K562 (cell line): Measurements from ENCODE around the gene KAT7. TPM values are rescaled to one million over a fixed set of nuclear protein-coding genes. Genes with fewer than 3 reads are reported as not detected.
A peak's percentile ranks its signal among the peaks of the same experiment; 100 is the strongest.

ENCODE experiments used
- ATAC-seq: fragments of 200-7000 bp; cut with Tn5 transposase; 3 replicates; pipeline ENCODE4 v1.9.1; 2020; ENCODE audit warnings: moderate library complexity
- BruUV-seq: library from RNA; stranded (reverse); fragments of 400-500 nt; replicated peaks from 2 replicates; lab custom pipeline; 2021; lab: Mats Ljungman, UMichigan
- CTCF ChIA-PET: fragments of 300-600 bp; formaldehyde crosslinking; extraction: SDS; loops from one replicate; lab custom pipeline; 2021; ENCODE audit warnings: low intra/inter-chr PET ratio; lab: Yijun Ruan, JAX
- POLR2A ChIA-PET: fragments of 300-600, 350-650 bp; sonication (Branson Sonifier 250); formaldehyde crosslinking; extraction: SDS; loops from one replicate; lab custom pipeline; 2021; ENCODE audit warnings: antibody characterized with exemption, inconsistent platforms; lab: Yijun Ruan, JAX
- DNase-seq, 4 experiments: peaks; one replicate each; pipeline versions ENCODE4 v3.0.0 to v3.0.0-alpha.2; 2011 to 2018; ENCODE audit warnings: low spot score in 3 of 4, mixed read lengths in 3 of 4; ENCODE audit errors: extremely low read depth in 1 of 4
- FAIRE-seq: peaks from 2 replicates; lab custom pipeline; 2011; peaks lifted over from hg19 to GRCh38; lab: Jason Lieb, UNC
- H2AFZ ChIP-seq: 2 replicates; pipeline ENCODE4 v1.6.0; 2011; ENCODE audit warnings: low read depth, low read length, control low read depth, inconsistent platforms
- H3K27ac ChIP-seq: fragments of 200-600 bp; 3 replicates; pipeline ENCODE4 v1.8.0; 2011; ENCODE audit warnings: low read depth, mild to moderate bottlenecking, control low read depth, inconsistent platforms, low read length, moderate library complexity, mixed read lengths; ENCODE audit errors: extremely low read depth
- H3K27me3 ChIP-seq, 2 experiments: fragments of 300-600 bp in 1 of 2; 2 replicates in 1 of 2; 3 replicates in 1 of 2; pipeline versions ENCODE4 v1.6.0 to v1.8.0; 2011; ENCODE audit warnings: inconsistent platforms in 2 of 2, low read length in 2 of 2, mild to moderate bottlenecking in 1 of 2, mixed read lengths in 1 of 2, moderate library complexity in 1 of 2; ENCODE audit not compliant: control insufficient read depth in 2 of 2, insufficient read depth in 2 of 2
- H3K36me3 ChIP-seq: fragments of 300-600 bp; 3 replicates; pipeline ENCODE4 v1.8.0; 2011; ENCODE audit warnings: mild to moderate bottlenecking, low read length, inconsistent platforms; ENCODE audit not compliant: control insufficient read depth, insufficient read depth
- H3K4me1 ChIP-seq, 2 experiments: fragments of 200-600 bp in 1 of 2; replicated peaks in 1 of 2; 2 replicates in 1 of 2; 3 replicates in 1 of 2; pipeline versions ENCODE4 v1.5.1 to v1.8.0; 2011; ENCODE audit warnings: inconsistent platforms in 2 of 2, low read length in 2 of 2, mild to moderate bottlenecking in 1 of 2, mixed read lengths in 1 of 2, moderate library complexity in 1 of 2; ENCODE audit not compliant: control insufficient read depth in 2 of 2, insufficient read depth in 2 of 2
- H3K4me2 ChIP-seq: 2 replicates; pipeline ENCODE4 v1.6.1; 2011; ENCODE audit warnings: low read length, control low read depth, inconsistent platforms, mixed read lengths; ENCODE audit not compliant: insufficient read depth
- H3K4me3 ChIP-seq: fragments of 200-600 bp; sonication (generic), shearing (Covaris generic); 2 replicates; pipeline ENCODE4 v1.5.1; 2016; ENCODE audit warnings: control low read depth, inconsistent platforms
- H3K79me2 ChIP-seq: fragments of 200-600 bp; 3 replicates; pipeline ENCODE4 v1.8.0; 2011; ENCODE audit warnings: low read length, inconsistent platforms; ENCODE audit not compliant: control insufficient read depth, insufficient read depth
- H3K9ac ChIP-seq, 2 experiments: 2 replicates each; pipeline versions ENCODE4 v1.6.0 to v1.6.1; 2011; ENCODE audit warnings: low read depth in 2 of 2, low read length in 2 of 2, control low read depth in 1 of 2, inconsistent platforms in 1 of 2, mild to moderate bottlenecking in 1 of 2, mixed read lengths in 1 of 2; ENCODE audit not compliant: insufficient read depth in 1 of 2
- H3K9me1 ChIP-seq: one replicate; pipeline ENCODE4 v1.6.0; 2011; ENCODE audit warnings: inconsistent platforms, mild to moderate bottlenecking, low read length, moderate library complexity; ENCODE audit not compliant: control insufficient read depth, insufficient read depth
- H3K9me3 ChIP-seq: replicated peaks from 2 replicates; pipeline ENCODE4 v1.5.1; 2011; ENCODE audit warnings: low read depth, low read length, inconsistent platforms; ENCODE audit not compliant: control insufficient read depth, insufficient read depth
- H4K20me1 ChIP-seq: replicated peaks from 2 replicates; pipeline ENCODE4 v1.6.1; 2011; ENCODE audit warnings: low read length, inconsistent platforms, mixed read lengths; ENCODE audit not compliant: control insufficient read depth, insufficient read depth
- CBFA2T3 ChIP-seq: fragments of 450-650 bp; IDR thresholded peaks from 2 replicates; pipeline ENCODE4 v1.6.1; 2017
- CREM ChIP-seq: IDR thresholded peaks from 2 replicates; pipeline ENCODE4 v1.6.1; 2014; ENCODE audit warnings: antibody characterized with exemption, low read depth
- FOXP1 ChIP-seq: sonication (generic); formaldehyde crosslinking; IDR thresholded peaks from 2 replicates; pipeline ENCODE4 v1.8.0; 2022; ENCODE audit warnings: mild to moderate bottlenecking, missing genetic modification reagents
- GMEB1 ChIP-seq: fragments of 250-450 bp; sonication (Bioruptor Pico); IDR thresholded peaks from 2 replicates; pipeline ENCODE4 v1.4.0; 2020; ENCODE audit warnings: mild to moderate bottlenecking
- HDAC1 ChIP-seq, 2 experiments: fragments of 450-650 bp; IDR thresholded peaks; 2 replicates each; pipeline ENCODE4 v1.6.1; 2016 to 2017; ENCODE audit warnings: inconsistent platforms in 1 of 2, mild to moderate bottlenecking in 1 of 2, moderate library complexity in 1 of 2
- HNRNPK ChIP-seq: fragments of 200-400 bp; formaldehyde crosslinking; IDR thresholded peaks from one replicate; pipeline ENCODE4 v1.6.1; 2018; ENCODE audit warnings: mild to moderate bottlenecking, low read depth, low read length; ENCODE audit not compliant: poor library complexity, severe bottlenecking
- TCF3 ChIP-seq: sonication (generic); formaldehyde crosslinking; IDR thresholded peaks from 2 replicates; pipeline ENCODE4 v1.4.0; 2020; ENCODE audit warnings: mild to moderate bottlenecking, missing genetic modification reagents
- TEAD4 ChIP-seq, 2 experiments: sonication (generic) in 1 of 2; formaldehyde crosslinking in 1 of 2; IDR thresholded peaks; 2 replicates each; pipeline versions ENCODE4 v1.6.1 to v1.8.0; 2012 to 2022; ENCODE audit warnings: borderline replicate concordance in 1 of 2, inconsistent platforms in 1 of 2, low read length in 1 of 2, mild to moderate bottlenecking in 1 of 2, missing genetic modification reagents in 1 of 2
- ZBTB17 ChIP-seq: fragments of 450-650 bp; formaldehyde crosslinking; IDR thresholded peaks from 2 replicates; pipeline ENCODE4 v1.4.0; 2020; ENCODE audit warnings: mild to moderate bottlenecking
- ZC3H8 ChIP-seq: fragments of 450-650 bp; IDR thresholded peaks from 2 replicates; pipeline ENCODE4 v1.6.1; 2017
- ZNF140 ChIP-seq: fragments of 250-450 bp; sonication (Bioruptor Pico); IDR thresholded peaks from 2 replicates; pipeline ENCODE4 v1.8.0; 2021; ENCODE audit warnings: moderate library complexity, mild to moderate bottlenecking, inconsistent platforms
- ZNF316 ChIP-seq: fragments of 450-650 bp; IDR thresholded peaks from 2 replicates; pipeline ENCODE4 v1.6.1; 2016
- ZNF41 ChIP-seq: fragments of 250-450 bp; sonication (Bioruptor Pico); conservative IDR thresholded peaks from 2 replicates; pipeline ENCODE4 v1.4.0; 2020; ENCODE audit warnings: mild to moderate bottlenecking
- ZNF431 ChIP-seq: sonication (generic); formaldehyde crosslinking; IDR thresholded peaks from 2 replicates; pipeline ENCODE4 v1.8.0; 2022; ENCODE audit warnings: mild to moderate bottlenecking, missing genetic modification reagents
- ZNF668 ChIP-seq: fragments of 250-450 bp; sonication (Bioruptor Pico); IDR thresholded peaks from 2 replicates; pipeline ENCODE4 v1.8.0; 2022; ENCODE audit warnings: mild to moderate bottlenecking, inconsistent platforms
- WGBS: fragments of 100-300 bp; shearing (Covaris generic); methylation state at CpG from one replicate; pipeline ENCODE4 v1.1.6; 2016; ENCODE audit warnings: low coverage, mixed read lengths; ENCODE audit not compliant: insufficient coverage; ENCODE audit errors: missing lambda C conversion rate; 5-methylcytosine and 5-hydroxymethylcytosine counted together
- in situ Hi-C: fragments of 300-500 bp; cut with MboI; formaldehyde crosslinking; loops from 4 replicates; pipeline ENCODE4 v1.15.0; 2018; ENCODE audit warnings: inconsistent platforms, mixed read lengths
- intact Hi-C: fragments of 100-400 bp; cut with micrococcal nuclease; formaldehyde crosslinking; loops from 2 replicates; pipeline ENCODE4 v1.14.2; 2022
- polyA plus RNA-seq, 8 experiments: library from polyadenylated mRNA; depleted of rRNA in 4 of 8; stranded (reverse) in 5 of 8; unstranded in 3 of 8; fragments of >200 nt; fragmentation: Nextera tagmentation in 2 of 8; fragmentation: Illumina TruSeq in 1 of 8; extraction: Ambion mirVana in 2 of 8; extraction: Trizol in 1 of 8; gene quantifications; 2 replicates each; pipeline versions ENCODE4 v1.2.1 to v1.2.3, GENCODE V29; 2011 to 2014; ENCODE audit warnings: inconsistent platforms in 1 of 8, missing spikeins in 1 of 8
- total RNA-seq, 7 experiments: library from RNA; depleted of rRNA in 6 of 7; stranded (reverse); fragments of >200 nt in 6 of 7; fragmentation: Illumina TruSeq in 2 of 7; extraction: Trizol in 2 of 7; gene quantifications; 2 replicates each; pipeline versions ENCODE4 v1.2.1 to v1.2.3, GENCODE V29; 2011 to 2021; ENCODE audit warnings: low replicate concordance in 1 of 7
- TF ChIP-seq, protein P1 (sequence below): fragments of 250-450 bp; sonication (Bioruptor Pico); IDR thresholded peaks from 2 replicates; pipeline ENCODE4 v1.5.0; 2020; ENCODE audit warnings: mild to moderate bottlenecking

The KAT7 gene
- total and polyA plus RNA-seq, 9 of the 15 experiments (the other 6 are each of a cell fraction or from before 2014, with no cell fraction given), result 10.8 to 57.3 (median 34.8) TPM

- in situ Hi-C loops, result no loop called here
- H3K4me3 ChIP-seq, result no peak overlapping the region
- FAIRE-seq, result peak; percentile 51
- H3K36me3 ChIP-seq, result peaks cover 82% of the 10 kb centered on the region
- no peak for TF ChIP-seq GMEB1 (CRISPR knock-in tag)
- TF ChIP-seq ZBTB17 (CRISPR knock-in tag), result no peak
- 0 out of 2 replicates have a peak, but pooled peaks have one; percentile 28 for TF ChIP-seq TCF3 (CRISPR knock-in tag)
- no peak for TF ChIP-seq FOXP1
- TF ChIP-seq CBFA2T3, result peak; percentile 10; the same call in 1 of the 2 replicates
- no peak for TF ChIP-seq ZNF316
- TF ChIP-seq TEAD4 (IDR thresholded peaks at IDR 0.05; ENCODE audit: low read length), result peak; percentile 36; the same call in 1 of the 2 replicates
- TF ChIP-seq TEAD4 (CRISPR knock-in tag; IDR thresholded peaks at IDR 0.05; ENCODE audit: borderline replicate concordance), result no peak
- TF ChIP-seq ZNF41 (CRISPR knock-in tag), result no peak
- TF ChIP-seq, protein P1, sequence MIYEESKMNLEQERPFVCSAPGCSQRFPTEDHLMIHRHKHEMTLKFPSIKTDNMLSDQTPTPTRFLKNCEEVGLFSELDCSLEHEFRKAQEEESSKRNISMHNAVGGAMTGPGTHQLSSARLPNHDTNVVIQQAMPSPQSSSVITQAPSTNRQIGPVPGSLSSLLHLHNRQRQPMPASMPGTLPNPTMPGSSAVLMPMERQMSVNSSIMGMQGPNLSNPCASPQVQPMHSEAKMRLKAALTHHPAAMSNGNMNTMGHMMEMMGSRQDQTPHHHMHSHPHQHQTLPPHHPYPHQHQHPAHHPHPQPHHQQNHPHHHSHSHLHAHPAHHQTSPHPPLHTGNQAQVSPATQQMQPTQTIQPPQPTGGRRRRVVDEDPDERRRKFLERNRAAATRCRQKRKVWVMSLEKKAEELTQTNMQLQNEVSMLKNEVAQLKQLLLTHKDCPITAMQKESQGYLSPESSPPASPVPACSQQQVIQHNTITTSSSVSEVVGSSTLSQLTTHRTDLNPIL, result no peak
- TF ChIP-seq ZNF140 (CRISPR knock-in tag), result no peak
- TF ChIP-seq CREM, result no peak
- no peak for TF ChIP-seq HNRNPK
- TF ChIP-seq ZNF668 (CRISPR knock-in tag), result no peak
- TF ChIP-seq ZC3H8, result no peak
- TF ChIP-seq HDAC1 (IDR thresholded peaks at IDR 0.05), result no peak
- TF ChIP-seq ZNF431 (CRISPR knock-in tag), result no peak
- ChIA-PET POLR2A (interaction anchor here (0.5 to 0.6 kb wide), 2 partner anchors 1074 to 1542 kb away, joined by 3 read pairs; no protein-coding TSS in a partner anchor), CTCF (no interaction called here)
- H3K4me1 ChIP-seq, result peaks cover 0 to 4% of the 10 kb centered on the region in 2 experiments; a peak in 2 of 5 replicates
- H3K27ac ChIP-seq, result no peak overlapping the region
- no peaks in the 10 kb centered on the region for H3K9me3 ChIP-seq
- 0 out of 3 replicates have a peak, but pooled peaks cover 3% of the 10 kb centered on the region for H3K79me2 ChIP-seq
- no peak overlapping the region for H3K4me2 ChIP-seq
- 0 out of 3 replicates have a peak, but pooled peaks have one; percentile 42 for ATAC-seq
- H3K9me1 ChIP-seq, result no peaks in the 10 kb centered on the region
- 71% methylated on average over 4 of the region's 4 CpGs for WGBS
- H2AFZ ChIP-seq, result no peak overlapping the region
- H4K20me1 ChIP-seq, result no peaks in the 10 kb centered on the region; the same call in 1 of the 2 replicates
- no peak overlapping the region for H3K9ac ChIP-seq
- intact Hi-C loops, result no loop called here
- no peaks in the 10 kb centered on the region for H3K27me3 ChIP-seq
- BruUV-seq, result no TSS peak
- no peak for DNase-seq
Measured at GRCh38 chr17:49814781-49815529, 26.5 kb downstream of the KAT7 start.
